Measurements from ENCODE around the gene GLO1. TPM values are rescaled to one million over a fixed set of nuclear protein-coding genes. Genes with fewer than 3 reads are reported as not detected.

GLO1 gene
- total RNA-seq: 92.9 TPM
- long read RNA-seq, transcript GLO1-201 (6 exons, 2,012 nt): major isoform, 119 of 125 reads
- long read RNA-seq, partial matches to known transcripts: 6 of 125 reads
- long read RNA-seq, other reads (novel, unspliced or antisense): 0 of 125 reads

DNA sequence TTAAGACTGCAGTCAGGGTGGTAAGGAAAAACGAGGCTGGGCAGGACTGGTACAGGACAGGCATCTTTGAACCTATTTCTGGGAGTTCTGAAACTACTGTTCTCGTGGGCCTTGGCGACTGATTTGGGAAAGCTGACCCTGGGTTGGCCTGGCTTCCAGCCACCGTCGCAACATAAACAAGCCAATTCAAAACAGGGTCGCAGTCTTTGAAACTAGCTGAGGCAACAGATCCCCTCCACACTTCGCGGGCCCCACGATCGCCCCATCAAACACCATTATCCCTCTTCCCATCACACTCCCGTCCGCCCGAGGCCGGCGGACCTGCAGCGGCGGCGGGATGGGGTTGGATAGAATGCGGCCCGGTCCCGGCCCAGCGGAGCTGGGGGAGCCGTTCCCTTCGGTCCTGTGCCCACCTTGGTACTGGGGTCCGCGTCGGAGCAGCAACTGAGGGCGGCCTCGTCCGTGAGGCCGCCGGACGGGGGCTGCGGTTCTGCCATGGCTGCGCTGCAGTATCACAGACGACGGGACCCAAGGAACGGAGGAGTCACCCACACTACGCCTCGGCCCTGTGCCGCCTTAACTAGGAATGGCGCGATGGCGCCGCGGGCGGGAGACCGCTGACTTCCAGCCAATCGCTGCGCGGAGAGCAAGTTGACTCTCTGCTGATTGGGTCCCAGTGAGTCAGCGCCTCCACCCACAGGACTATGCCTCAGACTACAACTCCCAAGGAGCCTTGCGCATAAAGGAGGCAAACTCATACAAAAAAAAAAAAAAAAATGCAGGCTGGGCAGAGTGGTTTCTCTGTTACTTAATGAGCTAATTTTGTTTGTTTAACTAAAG is at the start of gene GLO1:
GLO1 (minus strand) TSS at position 588 of the 840 bp plus-strand sequence; CDS start at position 497, 91 bp downstream.
- intact Hi-C loops (cut with micrococcal nuclease): no loop called here
- ATAC-seq: peak; percentile 100
- DNase-seq: peak; percentile 98

DNA sequence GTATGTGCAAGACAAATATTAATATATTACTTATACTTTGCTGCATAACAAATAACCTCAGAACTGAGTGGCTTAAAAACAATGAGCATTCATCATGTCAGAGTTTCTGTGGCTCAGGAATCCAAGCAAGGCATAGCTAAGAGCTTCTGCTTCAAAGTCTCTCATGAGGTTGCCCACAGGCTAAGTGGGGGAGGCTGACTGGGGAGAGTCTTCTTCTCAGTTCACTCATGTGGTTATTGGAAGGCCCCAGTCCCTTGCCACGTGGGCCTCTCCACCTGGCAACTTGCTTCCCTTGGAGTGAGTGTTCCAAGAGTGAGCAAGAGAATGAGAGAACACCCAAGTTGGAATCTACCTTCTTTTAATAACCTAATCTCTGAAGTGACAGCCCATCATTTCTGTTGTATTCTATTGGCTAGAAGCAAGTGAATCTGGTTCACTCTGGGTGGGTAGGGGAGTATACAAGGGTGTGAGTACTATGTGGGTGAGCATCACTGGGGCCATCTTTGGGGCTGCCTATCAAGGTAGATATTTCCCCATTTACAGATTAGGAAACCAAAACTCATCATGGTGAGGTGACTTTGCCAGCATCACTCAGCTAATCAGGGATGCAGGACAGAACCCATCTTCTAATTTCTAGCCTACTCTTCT is 48.1 kb upstream of the GLO1 start:
- intact Hi-C loops (cut with micrococcal nuclease): no loop called here
- ATAC-seq (no peak), DNase-seq (no peak)

DNA sequence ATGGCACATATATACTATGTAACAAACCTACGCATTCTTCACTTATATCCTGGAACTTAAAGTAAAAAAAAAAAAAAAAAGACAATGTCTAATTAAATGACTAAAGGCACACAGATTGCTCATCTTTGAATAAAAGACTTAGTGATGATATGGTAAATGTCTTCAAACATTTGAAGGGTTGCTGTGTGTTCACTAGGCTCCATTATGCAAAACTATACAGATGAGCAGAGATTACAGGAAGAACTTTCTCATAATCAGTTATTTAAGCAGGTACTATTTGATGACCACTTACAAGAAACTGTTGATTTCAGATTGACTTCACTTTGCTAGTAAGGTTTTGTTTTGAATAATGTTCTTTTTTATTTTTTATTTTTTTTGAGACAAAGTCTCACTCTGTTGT is 46.5 kb upstream of the GLO1 start:
- intact Hi-C loops (cut with micrococcal nuclease): no loop called here
- ATAC-seq (no peak), DNase-seq (no peak)

DNA sequence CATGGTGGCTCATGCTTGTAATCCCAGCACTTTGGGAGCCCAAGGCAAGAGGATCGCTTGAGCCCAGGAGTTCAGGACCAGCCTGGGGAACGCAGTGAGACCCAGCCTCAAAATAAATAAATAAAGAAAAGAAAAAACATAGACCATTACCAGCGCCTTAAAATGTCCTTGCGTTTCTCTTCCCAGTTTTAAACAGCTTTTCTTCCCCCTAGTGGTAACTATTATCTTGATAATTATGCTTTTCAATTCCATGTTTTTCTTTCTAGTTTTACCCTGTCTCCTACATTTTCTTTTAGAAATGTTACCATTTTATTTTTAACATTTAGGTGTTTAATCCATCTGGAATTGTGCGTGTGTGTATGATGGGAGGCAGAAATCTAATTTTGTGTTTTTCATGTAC is 36.6 kb upstream of the GLO1 start:
- intact Hi-C loops (cut with micrococcal nuclease): no loop called here
- no peak for ATAC-seq
- DNase-seq: no peak

DNA sequence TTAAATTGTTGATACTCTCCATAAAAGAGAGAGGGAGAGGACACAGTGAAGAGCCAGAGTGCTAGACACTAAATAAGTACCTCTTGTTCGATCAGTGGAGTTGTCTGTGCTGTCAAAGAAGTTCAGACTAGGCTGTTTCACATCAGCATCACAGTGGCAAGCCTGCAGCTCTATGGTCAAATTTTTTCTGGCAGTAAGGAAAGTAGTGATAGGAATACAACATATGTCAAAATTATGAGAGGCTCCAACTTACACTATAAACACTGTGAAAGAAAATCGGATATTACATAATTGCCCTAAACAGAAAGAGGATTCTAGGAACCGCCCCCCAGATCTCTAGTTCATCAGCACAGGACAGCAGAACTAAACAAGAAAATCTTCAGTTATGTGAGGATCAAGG is 35.3 kb upstream of the GLO1 start:
- intact Hi-C loops (cut with micrococcal nuclease): no loop called here
- DNase-seq (no peak), ATAC-seq (no peak)

DNA sequence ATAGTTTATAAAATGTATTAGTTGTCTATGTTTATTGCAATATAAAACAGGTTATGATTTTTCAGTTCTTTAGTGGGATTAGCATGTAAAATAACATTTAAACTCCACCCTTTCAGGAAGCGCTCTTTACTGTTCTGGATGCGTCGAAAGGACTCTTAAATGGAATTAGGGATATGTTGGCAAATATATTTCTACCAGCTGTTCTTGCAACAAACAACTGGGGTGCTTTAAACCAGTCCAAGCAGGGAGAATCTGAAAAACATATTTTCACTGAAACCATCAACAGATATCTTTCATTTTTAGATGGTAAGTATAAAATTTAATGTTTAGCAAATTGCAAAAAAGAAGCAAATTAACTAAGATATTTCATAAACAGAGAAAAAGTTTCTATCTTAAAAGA is 34.0 kb upstream of the GLO1 start:
- no peak for DNase-seq
- no peak for ATAC-seq
- intact Hi-C loops (cut with micrococcal nuclease): no loop called here

DNA sequence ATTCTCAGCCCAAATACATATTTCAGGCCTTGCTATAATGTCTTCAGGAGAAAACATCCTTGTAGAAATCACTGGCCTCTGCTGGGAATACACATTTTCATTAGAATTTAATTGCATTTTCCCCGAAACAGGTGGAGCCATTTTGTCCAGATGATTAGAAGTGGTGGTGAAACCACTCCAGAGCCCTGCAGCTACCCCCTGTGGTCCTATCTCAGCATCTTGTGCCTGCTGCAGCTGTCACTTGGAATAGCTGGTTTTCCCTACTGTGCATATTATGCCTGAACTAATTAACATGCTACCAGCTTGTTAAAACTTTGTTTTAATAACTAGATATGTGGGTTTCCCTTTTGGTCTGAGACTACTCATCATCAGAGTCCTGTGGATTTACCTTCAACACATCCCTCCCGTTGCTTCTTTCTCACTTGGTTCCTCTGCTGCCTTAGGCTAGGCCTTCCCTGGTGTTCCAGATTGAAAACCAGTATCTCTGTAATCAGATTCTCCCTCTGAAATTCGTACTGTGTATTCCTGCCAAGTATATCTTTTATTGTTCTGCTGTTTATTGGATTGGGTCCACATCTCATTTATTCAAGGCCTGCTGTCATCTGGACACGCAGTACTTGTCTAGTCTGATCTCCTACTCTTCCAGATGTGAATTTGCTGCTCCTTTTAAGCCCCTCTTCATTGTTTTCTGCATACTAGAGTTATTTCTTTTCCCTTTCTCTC is 27.4 kb upstream of the GLO1 start:
- ATAC-seq (no peak), DNase-seq (no peak)
- intact Hi-C loops (cut with micrococcal nuclease): no loop called here

DNA sequence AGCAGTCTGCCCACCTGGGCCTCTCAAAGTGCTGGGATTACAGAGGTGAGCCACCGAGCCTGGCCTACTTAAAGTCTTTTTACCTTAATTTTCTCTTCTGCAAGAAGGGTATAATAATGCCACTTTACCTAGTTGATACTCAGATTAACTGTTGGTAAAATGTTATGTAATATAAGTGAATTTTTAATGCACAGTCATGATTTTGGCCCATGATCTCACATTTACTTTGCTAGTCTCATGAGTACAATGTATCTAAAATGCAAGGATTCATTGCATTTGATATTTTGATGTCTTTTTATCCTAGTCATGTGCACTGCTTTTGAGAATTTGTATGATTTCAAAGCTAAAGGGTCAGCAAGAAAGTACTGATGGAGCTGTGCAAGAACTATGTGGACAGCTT is 25.3 kb upstream of the GLO1 start:
- no peak for DNase-seq
- intact Hi-C loops (cut with micrococcal nuclease): no loop called here
- ATAC-seq: no peak

DNA sequence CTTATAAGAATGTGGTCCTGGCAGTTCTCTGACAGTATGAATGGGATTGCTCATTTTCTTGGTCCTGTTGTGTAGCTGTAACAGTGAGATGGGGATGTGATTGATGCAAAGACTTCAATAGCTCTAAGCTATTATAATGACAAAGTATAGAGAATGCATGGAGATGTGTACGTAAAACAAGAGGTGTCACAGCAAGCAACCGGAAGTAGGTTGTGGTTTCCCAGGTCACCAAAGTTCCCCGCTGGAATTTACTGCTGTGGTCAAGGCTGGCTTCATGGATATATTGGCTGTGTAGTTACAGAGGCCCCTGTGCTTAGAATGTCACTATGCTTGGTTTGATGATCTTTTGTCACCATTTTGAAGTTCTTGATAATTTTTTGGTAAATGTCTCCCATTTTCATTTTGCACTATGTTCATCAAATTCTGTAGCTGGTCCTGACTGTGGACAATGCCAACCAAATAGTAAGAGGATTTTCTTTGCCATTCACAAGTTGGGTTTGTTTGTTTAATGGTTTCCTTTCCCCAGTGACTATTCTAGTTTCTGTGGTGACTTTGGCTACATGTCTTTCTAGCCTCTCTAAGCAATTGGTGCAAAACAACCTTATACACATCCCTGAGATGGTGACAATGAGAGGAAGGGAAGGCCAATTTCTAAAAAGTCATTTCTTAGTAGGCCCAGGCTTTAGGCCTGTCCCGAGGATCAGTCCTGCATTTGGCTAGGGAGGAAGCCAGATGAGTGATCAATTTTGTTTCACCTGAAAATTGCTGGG is 22.7 kb upstream of the GLO1 start:
- intact Hi-C loops (cut with micrococcal nuclease): no loop called here
- no peak for DNase-seq
- no peak for ATAC-seq

DNA sequence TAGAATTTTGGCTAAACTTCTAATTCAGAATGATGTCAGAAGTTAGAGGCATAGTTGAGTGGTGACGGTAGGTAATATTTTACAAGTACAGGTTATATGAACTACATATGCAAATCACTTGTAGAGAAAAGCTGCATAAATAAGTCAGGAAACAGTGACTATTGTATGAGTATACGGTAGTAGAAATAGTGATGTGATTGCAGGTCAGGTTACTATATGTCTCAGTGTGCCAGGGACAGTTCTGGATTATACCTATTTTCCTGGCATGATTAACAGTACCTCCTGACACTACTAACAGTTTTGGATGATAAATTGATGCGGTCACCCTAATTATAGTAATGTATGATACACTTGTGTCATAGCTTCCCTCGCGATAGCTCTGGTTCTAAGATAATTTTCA is 21.4 kb upstream of the GLO1 start:
- no peak for DNase-seq
- no peak for ATAC-seq
- intact Hi-C loops (cut with micrococcal nuclease): no loop called here

DNA sequence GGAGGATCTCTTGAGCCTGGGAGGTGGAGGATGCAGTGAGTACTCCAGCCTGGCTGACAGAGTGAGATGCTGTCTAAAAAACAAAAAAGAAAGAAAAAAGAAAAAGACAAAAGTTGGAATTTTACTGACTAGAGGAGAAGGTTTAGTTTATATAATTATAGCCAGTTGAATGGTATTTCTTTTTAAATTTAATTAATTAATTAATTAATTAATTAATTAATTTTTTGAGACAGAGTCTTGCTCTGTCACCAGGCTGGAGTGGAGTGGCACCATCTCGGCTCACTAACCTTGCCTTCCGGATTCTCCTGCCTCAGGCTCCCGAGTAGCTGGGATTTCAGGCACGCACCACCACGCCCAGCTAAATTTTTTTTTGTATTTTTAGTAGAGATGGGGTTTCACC is 20.8 kb upstream of the GLO1 start:
- intact Hi-C loops (cut with micrococcal nuclease): no loop called here
- DNase-seq (no peak), ATAC-seq (no peak)

DNA sequence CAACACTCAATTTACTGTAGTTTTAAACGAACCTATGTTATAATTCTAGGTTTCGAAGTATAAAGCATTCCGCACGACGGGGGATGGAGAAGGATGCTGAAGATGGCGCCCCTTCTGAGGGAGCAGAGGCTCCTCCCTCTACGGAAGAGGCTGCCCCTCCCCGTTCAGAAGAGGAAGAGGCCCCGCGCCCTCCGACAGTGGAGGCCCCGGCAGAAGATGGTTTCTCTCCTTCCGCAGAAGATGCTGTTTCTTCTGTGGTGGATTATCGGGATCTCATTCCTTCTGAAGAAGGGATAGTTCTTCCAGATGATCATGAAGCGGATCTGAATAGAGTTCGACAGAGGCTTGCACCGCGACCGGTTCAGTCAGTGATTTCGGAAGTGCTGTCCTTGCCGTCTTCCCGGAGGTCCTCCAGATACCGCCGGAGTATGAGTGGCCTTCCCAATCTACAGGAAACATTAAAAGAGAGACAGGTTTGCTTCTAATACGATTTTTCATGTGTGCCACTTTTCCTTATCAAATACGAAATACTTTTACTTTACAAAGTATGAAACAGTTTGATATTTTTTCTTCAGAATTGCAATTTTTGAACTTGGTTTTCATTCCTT is 19.9 kb upstream of the GLO1 start:
- no peak for DNase-seq
- intact Hi-C loops (cut with micrococcal nuclease): no loop called here
- ATAC-seq: no peak

DNA sequence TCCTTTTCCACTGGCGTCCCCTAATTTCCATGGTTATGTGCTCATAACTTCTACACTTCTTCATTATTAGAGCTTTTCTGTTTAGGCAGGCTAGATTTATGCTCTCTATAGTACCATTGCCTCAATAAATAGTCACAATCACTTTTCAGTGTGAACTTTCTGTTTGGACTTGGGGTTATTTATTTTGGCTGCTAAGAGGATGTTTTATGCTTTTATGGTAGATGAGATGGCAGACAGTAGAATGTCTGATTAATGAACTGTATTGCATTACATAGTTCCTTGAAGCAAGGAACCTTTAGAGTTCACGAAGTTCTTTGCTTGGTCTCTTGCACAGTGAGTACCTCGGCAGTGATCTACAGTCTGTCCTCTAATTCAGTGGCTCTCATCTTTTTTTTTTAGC is 19.1 kb upstream of the GLO1 start:
- DNase-seq: no peak
- ATAC-seq: no peak
- intact Hi-C loops (cut with micrococcal nuclease): no loop called here

DNA sequence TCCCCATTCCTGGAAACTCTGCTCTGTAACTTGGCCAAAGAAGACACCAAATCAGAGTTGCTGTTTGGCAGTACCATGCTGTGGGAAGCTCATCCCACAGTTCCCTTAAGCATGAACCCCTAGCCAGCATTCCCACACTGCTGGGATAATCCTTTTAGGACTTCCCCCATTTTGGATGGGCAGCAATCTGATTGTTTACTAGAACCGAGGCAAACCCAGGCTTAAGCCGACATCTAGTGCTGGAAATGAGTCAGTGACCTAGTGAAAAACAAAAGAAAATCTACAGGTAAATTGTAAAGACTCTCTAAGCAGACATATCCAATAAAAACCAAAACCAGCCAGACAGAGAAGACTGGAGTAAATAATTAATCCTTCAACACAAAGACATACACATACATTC is 17.4 kb upstream of the GLO1 start:
- no peak for DNase-seq
- no peak for ATAC-seq
- intact Hi-C loops (cut with micrococcal nuclease): no loop called here

DNA sequence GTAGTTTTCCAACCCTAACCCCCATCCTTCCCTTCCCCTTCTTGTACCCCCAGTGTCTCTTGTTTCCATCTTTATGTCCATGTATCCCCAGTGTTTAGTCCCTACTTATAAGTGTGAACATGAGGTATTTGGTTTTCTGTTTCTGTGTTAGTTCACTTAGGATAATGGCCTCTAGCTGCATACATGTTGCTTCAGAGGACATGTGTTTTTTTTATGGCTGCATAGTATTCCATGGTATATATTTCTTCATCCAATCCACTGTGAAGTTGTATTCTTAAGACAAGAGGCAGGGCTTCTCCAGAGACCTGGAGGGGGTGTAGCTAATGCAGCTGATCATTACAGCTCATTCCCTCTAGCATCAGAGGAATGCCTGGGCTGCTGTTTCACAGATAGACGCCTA is 16.4 kb upstream of the GLO1 start:
- intact Hi-C loops (cut with micrococcal nuclease): no loop called here
- DNase-seq: no peak
- ATAC-seq: no peak

DNA sequence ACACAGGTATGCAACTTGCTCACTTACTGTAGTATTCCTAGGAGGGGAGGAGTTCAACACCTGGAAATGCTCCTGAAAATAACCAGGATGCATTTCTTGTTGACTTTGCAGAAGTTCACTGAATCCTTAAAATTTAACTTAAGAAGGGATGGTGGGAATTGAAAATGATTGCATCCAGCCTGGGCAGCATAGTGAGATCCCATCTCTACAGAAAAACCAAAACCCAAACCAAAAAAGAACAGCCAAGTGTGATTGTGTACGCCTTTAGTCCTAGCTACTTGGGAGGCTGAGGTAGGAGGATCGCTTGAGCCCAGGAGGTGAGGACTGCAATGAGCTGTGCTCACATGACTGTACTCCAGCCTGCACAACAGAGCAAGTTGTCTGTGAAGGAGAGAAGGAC is 13.9 kb upstream of the GLO1 start:
- no peak for ATAC-seq

DNA sequence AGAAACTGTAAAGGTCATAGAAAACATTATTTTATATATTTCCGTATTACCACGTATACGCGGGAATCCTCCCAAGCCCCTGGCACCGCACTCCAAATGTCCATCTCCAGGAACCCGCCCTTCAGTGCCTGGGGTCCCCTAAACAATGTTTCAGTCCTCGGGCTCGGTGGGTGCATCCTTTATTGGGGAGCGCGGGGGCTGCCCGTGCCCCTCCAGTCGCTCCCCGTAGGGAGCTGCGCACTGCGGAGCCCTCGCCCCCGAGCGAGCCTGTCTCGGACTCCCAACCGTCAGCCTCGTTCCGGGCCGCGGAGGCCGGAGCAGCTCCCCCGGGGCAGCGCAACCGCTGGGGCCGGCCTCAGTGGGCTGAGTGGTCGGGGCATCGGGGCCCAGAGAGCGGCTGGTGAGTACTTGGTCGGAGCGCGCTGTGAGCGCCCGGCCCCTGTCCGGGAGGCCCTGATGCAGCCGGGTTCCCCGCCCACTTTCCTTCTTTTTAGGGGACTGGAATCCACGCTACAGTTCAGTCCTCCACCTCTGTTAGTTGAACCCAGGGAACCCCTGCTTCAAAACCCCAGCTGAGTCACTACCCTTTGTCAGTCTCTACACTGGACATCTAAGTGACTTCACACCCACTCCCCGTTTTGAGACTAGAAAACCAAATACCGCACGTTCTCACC is 12.2 kb upstream of the GLO1 start, which contains the start of gene DNAH8:
DNAH8 (plus strand) TSS at position 296 of the 674 bp plus-strand sequence. CDS start 7,499 bp downstream, outside the sequence.
- intact Hi-C loops (cut with micrococcal nuclease): no loop called here
- DNase-seq: no peak
- ATAC-seq: no peak

More for the DNA sequence above, 13.9 kb upstream of the GLO1 start:
- no peak for DNase-seq
- intact Hi-C loops (cut with micrococcal nuclease): no loop called here

Data from left ventricle myocardium superior (tissue), 1 donor.